Stimulated activated CD8-positive, alpha-beta memory T cell treated with anti-CD3 and anti-CD28 coated beads, Interleukin-7, amount 100 ng/mL, for 4 hours (primary cell): ENCODE data around the gene SLIT3.

Experiments used
- DNase-seq, 2 donors: peaks; one replicate each; pipeline ENCODE4 v3.0.0-alpha.2; 2020; ENCODE audit warnings: low read depth in 2 of 2

Gene SLIT3

DNA sequence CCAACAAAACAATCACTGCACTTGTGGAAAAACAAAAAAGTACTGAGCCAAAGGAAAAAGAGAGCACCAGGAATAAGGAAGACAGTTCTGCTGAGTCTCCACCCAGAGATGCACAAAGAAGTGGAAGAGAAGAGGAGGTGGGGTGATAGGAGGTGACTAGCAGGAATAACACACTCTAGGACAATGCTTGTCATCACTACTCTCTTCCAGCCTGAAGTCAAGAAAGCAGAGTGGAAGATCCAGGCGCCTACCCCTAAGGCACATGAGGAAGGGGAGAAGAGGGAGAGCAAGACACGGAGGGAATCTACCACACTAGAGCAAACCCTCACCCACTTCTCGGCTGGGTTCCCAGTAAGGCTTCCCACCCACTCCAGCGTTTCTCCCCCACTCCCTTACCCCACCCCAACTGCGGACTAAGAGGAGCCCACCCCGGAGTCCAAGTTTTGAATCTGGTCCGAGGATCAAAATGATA lies 1.7 kb downstream of the SLIT3 start:
- no peak for DNase-seq

- DNase-seq, result no peak
Observed at GRCh38 chr5:169298193-169298592, 2.7 kb downstream of the SLIT3 start.

DNA sequence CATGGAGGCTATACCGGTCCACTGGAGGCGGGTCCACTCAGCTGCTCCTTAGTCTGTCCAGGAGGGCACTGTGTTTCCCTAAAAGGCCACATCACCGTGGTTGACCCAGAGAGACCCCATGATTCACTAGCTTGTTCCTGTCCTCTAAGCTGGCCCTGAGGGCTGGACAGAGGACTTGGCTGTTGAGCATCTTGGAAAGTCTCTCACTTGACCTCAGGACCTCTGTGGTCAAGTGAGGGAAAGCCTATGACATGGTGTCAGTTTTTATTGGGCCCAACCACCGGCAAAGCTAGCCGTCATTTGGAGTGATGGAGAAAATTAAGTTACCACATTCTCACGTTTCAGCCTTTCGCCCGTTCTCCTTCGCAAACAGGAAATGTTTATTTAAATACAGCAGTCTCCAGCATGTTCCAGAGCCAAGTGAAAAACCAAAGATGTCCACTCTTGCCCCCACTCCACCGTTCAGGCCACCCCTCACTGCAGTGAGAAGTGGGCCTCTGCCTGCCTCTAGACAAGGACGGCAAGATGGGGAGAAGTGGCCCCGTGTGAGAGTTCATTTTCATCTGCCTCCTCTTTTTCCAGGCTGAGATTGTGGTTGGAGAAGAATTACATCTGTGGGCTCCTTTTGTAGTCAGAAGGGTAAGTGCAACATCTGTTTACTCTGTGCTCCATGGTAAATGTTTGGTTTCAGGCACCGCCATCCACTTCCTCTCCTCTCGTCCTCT lies 4.4 kb downstream of the SLIT3 start:
- DNase-seq, result no peak

DNA sequence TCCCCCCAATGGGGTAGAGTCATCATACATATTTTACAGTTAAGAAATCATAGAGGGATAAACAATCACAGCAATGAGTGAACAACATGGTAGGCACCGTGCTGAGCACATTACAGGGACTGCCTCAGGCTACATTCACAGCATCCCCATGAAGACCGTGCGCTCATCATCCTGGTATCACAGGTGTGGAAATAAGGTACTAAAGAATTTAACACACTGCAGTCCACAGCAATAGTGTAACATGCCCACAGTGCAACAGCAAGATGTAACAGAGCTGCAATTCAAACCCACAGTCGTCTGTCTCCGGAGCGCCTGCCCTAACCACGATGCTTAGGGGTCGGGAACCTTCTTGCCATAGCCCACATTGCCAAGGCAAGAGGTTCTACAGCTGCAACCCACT lies 5.6 kb downstream of the SLIT3 start:
- no peak for DNase-seq

DNA sequence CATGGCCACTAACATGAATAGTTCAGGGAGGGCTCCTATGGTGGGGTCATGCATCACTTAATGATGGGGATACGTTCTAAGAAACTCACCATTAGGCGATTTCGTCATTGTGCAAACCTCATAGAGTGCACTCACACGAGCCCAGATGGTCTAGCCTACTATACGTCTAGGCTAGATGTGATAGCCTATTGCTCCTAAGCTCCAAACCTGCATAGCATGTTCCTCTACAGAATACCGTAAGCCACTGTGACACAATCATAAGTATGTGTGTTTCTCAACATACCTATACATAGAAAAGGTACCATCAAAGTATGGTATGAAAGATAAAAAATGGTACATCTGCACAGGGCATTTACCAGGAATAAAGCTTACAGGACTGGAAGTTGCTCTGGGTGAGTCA lies 6.3 kb downstream of the SLIT3 start:
- DNase-seq, result no peak

DNA sequence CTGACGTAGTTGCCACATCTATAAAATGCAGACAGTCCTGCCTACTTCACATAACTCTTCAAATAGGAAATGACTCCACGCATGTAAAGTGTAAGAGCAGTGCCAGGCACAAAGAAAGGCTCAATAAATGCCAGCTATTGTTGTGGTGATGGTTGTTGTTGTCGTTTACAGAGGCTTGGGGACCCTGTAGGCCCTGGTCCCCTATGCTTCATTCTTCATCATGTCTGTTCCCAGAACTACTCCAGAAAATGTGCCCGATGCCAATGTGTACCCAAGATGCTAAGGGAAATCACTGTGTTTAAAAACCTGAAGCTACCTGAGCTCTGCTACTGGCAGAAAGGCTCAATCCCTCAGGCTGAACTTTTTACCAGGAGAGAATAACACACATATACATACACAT lies 9.1 kb downstream of the SLIT3 start:
- no peak for DNase-seq

DNA sequence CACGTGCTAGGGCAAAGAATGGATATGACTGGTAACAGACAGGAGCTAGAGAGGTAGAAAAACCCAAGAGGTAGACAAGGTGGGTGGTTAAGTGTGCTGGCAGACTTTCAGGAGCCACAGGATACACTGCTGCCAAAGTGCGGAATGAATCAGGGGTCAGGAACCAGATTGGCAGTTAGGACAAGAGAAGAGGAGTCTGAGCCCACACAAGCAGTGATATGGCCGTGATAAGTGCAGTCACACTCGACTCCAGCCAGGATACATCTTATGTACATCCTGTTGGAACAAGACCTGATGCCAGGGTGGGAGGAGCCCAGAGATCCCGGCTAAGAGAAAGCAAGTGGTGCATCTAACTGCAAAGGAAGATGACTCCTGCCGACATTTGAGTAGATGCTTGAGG lies 10.0 kb downstream of the SLIT3 start:
- DNase-seq, result no peak

DNA sequence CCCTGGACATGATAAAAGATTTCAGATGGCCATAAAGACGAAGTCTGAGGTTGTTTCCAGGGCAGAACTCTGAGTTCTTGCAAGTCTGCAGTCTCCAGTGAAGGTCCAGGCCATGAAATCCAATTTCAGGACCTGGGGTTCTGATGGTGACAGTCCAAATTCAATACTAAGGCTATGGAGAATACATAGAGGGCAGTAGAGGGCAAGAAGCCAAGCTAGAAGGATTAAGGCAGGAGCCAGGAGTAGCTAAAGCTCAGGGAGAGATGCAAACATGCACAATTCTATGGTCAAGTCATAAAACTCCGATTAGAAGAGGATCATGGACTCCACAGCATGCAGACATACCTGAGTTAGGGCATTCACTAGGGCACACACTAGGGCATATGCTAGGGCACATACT lies 11.4 kb downstream of the SLIT3 start:
- no peak for DNase-seq

- no peak for DNase-seq
Observed at GRCh38 chr5:169288066-169288930, 12.6 kb downstream of the SLIT3 start.

DNA sequence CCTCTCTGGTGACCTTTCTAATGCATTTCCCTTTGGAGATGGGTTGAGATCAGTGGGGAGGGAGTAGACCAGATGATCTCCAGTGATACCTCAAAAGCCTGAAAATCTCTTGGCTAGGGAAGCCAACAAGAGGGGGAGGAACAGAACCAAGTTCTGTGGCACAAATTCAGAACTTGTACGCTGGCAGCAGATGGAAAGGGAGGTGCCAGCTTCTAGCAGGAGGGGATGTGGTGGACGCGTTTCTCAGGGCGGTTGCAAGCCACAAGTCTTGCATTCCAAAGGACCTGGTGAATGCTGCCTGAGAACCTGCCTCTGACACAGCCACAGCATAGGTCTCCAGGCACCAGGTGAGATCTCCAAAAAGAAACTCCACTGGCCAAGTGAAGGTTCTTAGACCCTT lies 13.4 kb downstream of the SLIT3 start:
- no peak for DNase-seq

DNA sequence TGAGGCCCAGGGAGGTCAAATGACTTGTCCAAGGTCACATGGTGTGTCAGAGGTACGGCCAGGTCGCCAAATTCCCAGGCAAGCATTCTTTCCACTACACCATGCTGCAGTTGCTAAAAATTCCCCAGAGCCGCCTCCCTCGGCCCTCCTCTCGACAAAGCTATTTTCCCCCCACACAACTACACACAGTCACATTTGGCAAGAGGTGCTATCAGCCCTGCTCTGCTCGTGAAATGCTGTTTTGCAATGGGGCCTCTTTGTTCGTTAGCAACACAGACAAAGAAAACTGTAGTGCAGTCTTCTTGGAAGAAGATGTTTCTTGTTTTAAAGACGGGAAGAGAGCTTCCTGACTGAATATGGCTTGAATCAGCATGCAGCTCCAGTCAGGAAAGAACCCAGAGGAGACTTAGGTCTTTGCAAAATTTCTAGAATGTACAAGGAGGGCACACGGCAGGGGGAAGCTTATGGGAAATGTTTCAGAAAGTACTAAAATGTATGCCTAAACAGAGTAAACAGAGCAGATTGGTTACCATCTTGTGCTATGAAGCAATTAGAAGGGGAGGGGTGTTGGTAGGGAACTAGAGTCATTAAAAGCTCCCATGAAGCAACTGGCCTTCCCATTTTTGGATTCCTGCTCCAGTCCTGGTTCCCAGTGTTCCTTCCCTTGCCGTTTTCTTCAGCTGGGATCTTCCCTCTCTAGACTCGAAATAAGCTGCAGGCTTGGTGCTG lies 14.2 kb downstream of the SLIT3 start:
- no peak for DNase-seq

GRCh38 chr5:169283887-169284286 lies 17.1 kb downstream of the SLIT3 start:
- DNase-seq, result no peak

DNA sequence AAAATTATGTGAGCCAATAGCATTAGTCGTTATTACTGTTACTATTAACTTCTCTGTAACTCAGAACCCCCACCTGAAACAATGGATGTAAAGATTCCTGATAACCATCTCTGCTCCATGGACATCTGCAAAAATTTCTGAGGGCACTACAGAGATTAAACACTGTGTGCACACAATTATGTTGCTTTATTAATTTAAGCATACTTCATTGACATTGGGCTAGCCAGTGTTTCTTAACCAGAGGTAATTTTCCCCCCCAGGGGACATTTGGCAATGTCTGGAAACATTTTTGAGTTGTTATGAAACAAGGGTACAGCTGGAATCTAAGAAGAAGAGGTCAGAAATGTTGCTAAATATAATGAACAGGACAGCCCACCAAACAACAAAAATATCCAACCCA lies 19.3 kb downstream of the SLIT3 start:
- DNase-seq, result no peak

- no peak for DNase-seq
Observed at GRCh38 chr5:169280696-169281095, 20.2 kb downstream of the SLIT3 start.

- DNase-seq, result no peak
Observed at GRCh38 chr5:169280286-169280685, 20.7 kb downstream of the SLIT3 start.

DNA sequence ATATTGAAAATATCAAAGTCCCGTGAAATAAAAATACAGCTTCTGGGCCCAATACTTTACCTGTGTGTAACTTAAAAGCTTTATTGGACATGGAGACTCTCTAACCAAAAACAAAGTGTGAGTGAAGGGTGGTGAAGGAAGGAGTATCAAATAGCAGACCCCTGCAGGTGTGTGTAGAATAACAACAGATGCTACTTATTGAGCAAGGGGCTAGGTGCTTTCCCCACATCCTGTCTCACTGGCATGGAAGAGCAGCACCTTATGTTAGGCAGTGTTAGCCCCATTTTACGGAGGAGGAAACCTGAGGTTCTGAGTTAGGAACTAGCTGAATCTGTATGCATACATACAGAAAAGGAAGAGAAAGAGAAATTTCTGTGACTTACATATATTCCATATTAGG lies 21.8 kb downstream of the SLIT3 start:
- no peak for DNase-seq

- no peak for DNase-seq
Observed at GRCh38 chr5:169273881-169274280, 27.1 kb downstream of the SLIT3 start.

GRCh38 chr5:169273451-169273850 lies 27.5 kb downstream of the SLIT3 start:
- DNase-seq, result no peak

DNA sequence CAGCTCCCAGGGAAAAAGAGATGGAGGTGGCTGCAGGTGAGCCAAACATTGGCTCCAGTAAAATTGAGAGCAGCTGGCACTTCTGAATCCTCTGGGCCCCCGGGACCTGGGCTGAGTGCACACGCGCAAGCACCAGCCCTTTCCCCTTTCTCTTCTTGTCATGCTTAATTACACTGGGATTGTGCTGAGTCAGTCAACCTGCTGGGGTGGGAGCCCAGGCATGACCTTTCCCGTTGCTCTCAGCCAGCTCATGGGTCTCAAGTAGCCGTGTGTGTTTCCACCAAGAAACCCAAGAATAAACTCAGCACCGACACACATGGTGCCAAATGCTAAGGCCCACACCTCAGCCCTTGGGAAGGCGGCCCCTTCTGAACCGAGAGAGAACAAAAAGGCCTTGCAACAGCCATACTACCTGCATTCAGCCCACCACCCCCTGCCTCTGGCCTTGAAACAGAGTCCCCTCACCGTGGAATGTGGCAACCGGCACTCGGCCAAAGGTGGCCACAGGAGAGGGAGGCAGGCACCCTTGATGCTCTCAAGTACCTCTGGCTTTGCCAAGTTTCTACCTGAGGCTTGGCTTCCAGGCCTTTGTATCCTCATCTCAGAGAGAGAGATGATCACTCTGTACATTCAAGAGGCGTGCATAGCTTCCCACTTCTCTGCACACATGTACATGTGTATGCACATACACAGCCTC lies 28.1 kb downstream of the SLIT3 start:
- no peak for DNase-seq

- no peak for DNase-seq
Observed at GRCh38 chr5:169272111-169272510, 28.8 kb downstream of the SLIT3 start.

- no peak for DNase-seq
Observed at GRCh38 chr5:169270827-169271226, 30.1 kb downstream of the SLIT3 start.

DNA sequence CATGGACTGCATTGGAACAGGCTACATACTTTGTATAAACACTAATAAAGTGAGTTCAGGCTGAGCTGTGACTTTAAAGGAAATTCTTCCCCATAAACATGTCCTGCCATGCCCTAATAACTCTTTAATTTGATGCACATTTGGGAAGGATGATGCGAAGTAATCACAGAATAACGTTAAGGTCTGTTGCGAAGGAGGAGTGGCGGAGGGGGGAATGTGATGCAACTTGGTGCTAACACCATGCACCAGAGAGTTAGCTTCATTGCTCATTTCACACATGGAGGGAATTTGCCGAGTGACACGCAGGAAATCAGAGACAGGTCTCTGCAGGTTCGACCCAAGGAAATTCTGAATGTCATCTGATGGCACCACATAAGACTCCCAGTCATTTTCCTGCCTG lies 32.9 kb downstream of the SLIT3 start:
- DNase-seq, result no peak
